ENCODE results near the gene NACA.

DNA sequence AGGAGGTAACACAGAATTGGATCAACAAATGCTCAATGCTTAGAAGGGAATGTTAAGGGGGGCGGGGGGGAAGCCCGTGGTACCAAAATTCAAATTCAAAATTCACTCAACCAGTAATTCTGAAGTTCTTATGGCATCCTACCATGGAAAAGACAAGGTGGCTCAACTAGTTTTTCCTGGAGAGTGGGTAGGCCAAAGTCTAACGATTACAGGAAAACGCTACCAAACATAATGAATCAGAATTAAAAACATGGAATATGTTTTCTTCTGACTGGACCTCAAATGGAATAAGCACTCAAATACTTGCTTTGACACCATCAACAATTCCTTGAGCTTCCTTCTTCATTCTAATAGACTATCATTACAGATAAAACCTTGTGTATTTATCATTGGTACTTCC, 2.3 kb downstream of the NACA start:
- TF ChIP-seq, protein P1, sequence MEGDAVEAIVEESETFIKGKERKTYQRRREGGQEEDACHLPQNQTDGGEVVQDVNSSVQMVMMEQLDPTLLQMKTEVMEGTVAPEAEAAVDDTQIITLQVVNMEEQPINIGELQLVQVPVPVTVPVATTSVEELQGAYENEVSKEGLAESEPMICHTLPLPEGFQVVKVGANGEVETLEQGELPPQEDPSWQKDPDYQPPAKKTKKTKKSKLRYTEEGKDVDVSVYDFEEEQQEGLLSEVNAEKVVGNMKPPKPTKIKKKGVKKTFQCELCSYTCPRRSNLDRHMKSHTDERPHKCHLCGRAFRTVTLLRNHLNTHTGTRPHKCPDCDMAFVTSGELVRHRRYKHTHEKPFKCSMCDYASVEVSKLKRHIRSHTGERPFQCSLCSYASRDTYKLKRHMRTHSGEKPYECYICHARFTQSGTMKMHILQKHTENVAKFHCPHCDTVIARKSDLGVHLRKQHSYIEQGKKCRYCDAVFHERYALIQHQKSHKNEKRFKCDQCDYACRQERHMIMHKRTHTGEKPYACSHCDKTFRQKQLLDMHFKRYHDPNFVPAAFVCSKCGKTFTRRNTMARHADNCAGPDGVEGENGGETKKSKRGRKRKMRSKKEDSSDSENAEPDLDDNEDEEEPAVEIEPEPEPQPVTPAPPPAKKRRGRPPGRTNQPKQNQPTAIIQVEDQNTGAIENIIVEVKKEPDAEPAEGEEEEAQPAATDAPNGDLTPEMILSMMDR (IDR thresholded peaks at IDR 0.05; ENCODE audit: low read depth, low read length): no peak
- no peak for TF ChIP-seq EZH2phosphoT487 (IDR thresholded peaks at IDR 0.05; ENCODE audit: low read depth)

Measured in OCI-LY3 (cell line).